KMS-11 (cell line): Measurements from ENCODE around the gene IDI2.
"Not testable (repeated sequence)": the region's sequence is repeated elsewhere in the genome, so short reads cannot be mapped to it uniquely, and the experiment has no call there.

Source experiments
- H2AFZ ChIP-seq: fragments of 200-600 bp; sonication (generic); 2 replicates; pipeline ENCODE4 v1.6.1; 2016; ENCODE audit warnings: antibody characterized with exemption, mixed run types, low read depth
- H3K27ac ChIP-seq: fragments of 200-600 bp; sonication (generic); 2 replicates; pipeline ENCODE4 v1.6.1; 2016; ENCODE audit warnings: mild to moderate bottlenecking, mixed run types
- H3K27me3 ChIP-seq: fragments of 200-600 bp; sonication (generic); 2 replicates; pipeline ENCODE4 v1.6.1; 2017; ENCODE audit warnings: mild to moderate bottlenecking, low read depth, mixed run types, moderate library complexity; ENCODE audit not compliant: insufficient read depth
- H3K36me3 ChIP-seq: fragments of 200-600 bp; sonication (generic); 2 replicates; pipeline ENCODE4 v1.6.1; 2017; ENCODE audit warnings: mild to moderate bottlenecking, mixed run types; ENCODE audit not compliant: insufficient read depth
- H3K4me1 ChIP-seq: fragments of 200-600 bp; sonication (generic); 2 replicates; pipeline ENCODE4 v1.6.1; 2016; ENCODE audit warnings: mild to moderate bottlenecking, low read depth, mixed run types; ENCODE audit not compliant: poor library complexity, severe bottlenecking
- H3K4me2 ChIP-seq: fragments of 200-600 bp; sonication (generic); 2 replicates; pipeline ENCODE4 v1.7.0; 2016; ENCODE audit warnings: mild to moderate bottlenecking, mixed run types
- H3K4me3 ChIP-seq: fragments of 200-600 bp; sonication (generic); IDR thresholded peaks from 2 replicates; pipeline ENCODE4 v1.6.1; 2017; ENCODE audit warnings: low read depth, low read length, mixed read lengths; ENCODE audit not compliant: insufficient read depth
- H3K79me2 ChIP-seq: fragments of 200-600 bp; sonication (generic); 2 replicates; pipeline ENCODE4 v1.6.1; 2016; ENCODE audit warnings: low read depth, mixed run types; ENCODE audit not compliant: insufficient read depth
- H3K9ac ChIP-seq: fragments of 200-600 bp; sonication (generic); 2 replicates; pipeline ENCODE4 v1.6.1; 2016; ENCODE audit warnings: mild to moderate bottlenecking, mixed run types
- H4K20me1 ChIP-seq: fragments of 200-600 bp; sonication (generic); 2 replicates; pipeline ENCODE4 v1.6.1; 2016; ENCODE audit warnings: mild to moderate bottlenecking, mixed run types; ENCODE audit not compliant: insufficient read depth
- TF ChIP-seq, protein P1 (sequence below): fragments of 200-600 bp; sonication (generic); conservative IDR thresholded peaks from 2 replicates; pipeline ENCODE4 v1.6.1; 2017; ENCODE audit warnings: low read depth, mild to moderate bottlenecking, antibody characterized with exemption, low read length, moderate library complexity, mixed read lengths

IDI2 gene

DNA sequence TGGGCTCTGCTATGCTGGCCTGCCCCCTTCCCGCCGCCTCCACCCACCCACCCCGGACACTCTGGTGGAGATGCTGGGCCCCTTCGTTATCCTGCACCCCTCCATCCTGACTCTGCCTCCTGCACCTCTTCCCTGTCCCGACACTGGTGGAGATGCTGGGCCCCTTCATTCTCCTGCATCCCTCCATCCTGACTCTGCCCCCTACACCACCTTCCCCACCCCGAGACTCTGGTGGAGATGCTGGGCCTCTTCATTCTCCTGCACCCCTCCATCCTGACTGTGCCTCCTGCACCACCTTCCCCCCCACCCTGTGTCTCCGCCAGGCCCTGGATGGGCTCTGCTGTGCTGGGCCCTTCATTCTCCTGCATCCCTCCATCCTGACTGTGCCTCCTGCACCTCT is 15.0 kb downstream of the IDI2 start:
- Histone ChIP-seq H2AFZ (no peak overlapping the region), H3K79me2 (peaks cover 2% of the 10 kb centered on the region; the same call in 1 of the 2 replicates), H3K4me1 (no peaks in the 10 kb centered on the region), H3K27me3 (no peaks in the 10 kb centered on the region), H3K4me3 (no peak overlapping the region), H3K4me2 (no peak overlapping the region), H3K27ac (no peak overlapping the region), H3K36me3 (peaks cover 25% of the 10 kb centered on the region), H3K9ac (no peak overlapping the region), H4K20me1 (no peaks in the 10 kb centered on the region)
- TF ChIP-seq, protein P1, sequence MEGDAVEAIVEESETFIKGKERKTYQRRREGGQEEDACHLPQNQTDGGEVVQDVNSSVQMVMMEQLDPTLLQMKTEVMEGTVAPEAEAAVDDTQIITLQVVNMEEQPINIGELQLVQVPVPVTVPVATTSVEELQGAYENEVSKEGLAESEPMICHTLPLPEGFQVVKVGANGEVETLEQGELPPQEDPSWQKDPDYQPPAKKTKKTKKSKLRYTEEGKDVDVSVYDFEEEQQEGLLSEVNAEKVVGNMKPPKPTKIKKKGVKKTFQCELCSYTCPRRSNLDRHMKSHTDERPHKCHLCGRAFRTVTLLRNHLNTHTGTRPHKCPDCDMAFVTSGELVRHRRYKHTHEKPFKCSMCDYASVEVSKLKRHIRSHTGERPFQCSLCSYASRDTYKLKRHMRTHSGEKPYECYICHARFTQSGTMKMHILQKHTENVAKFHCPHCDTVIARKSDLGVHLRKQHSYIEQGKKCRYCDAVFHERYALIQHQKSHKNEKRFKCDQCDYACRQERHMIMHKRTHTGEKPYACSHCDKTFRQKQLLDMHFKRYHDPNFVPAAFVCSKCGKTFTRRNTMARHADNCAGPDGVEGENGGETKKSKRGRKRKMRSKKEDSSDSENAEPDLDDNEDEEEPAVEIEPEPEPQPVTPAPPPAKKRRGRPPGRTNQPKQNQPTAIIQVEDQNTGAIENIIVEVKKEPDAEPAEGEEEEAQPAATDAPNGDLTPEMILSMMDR = no peak

DNA sequence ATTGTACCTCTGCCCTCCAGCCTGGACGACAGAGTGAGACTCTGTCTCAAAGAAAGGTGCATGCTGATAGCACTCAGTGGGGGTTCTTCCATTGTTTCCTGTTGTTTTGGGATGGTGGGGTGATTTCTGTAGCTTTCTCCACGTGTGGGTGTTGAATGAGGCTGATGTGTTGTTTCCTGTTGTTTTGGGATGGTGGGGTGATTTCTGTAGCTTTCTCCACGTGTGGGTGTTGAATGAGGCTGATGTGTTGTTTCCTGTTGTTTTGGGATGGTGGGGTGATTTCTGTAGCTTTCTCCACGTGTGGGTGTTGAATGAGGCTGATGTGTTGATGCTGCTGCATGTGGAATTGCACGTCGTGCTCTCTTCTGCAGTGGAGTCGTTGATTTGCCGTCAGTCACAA is 15.7 kb downstream of the IDI2 start:
- not testable (repeated sequence) for H3K4me3 ChIP-seq, H3K79me2 ChIP-seq, H3K27me3 ChIP-seq, H2AFZ ChIP-seq, H3K4me2 ChIP-seq, H3K4me1 ChIP-seq, H3K9ac ChIP-seq, H3K27ac ChIP-seq, H4K20me1 ChIP-seq
- peaks cover 30% of the 10 kb centered on the region for H3K36me3 ChIP-seq

- no peak overlapping the region for H3K27ac ChIP-seq
- peaks cover 37% of the 10 kb centered on the region for H3K36me3 ChIP-seq
- H3K9ac ChIP-seq = no peak overlapping the region
- TF ChIP-seq, protein P1 = no peak
- peaks cover 12% of the 10 kb centered on the region; the same call in 1 of the 2 replicates for H3K79me2 ChIP-seq
- H3K4me2 ChIP-seq = no peak overlapping the region
- no peak overlapping the region for H2AFZ ChIP-seq
- no peak overlapping the region for H3K4me3 ChIP-seq
- no peaks in the 10 kb centered on the region for H3K4me1 ChIP-seq
- no peaks in the 10 kb centered on the region for H4K20me1 ChIP-seq
- no peaks in the 10 kb centered on the region for H3K27me3 ChIP-seq
Observed at GRCh38 chr10:1009071-1009494, 16.6 kb downstream of the IDI2 start.

DNA sequence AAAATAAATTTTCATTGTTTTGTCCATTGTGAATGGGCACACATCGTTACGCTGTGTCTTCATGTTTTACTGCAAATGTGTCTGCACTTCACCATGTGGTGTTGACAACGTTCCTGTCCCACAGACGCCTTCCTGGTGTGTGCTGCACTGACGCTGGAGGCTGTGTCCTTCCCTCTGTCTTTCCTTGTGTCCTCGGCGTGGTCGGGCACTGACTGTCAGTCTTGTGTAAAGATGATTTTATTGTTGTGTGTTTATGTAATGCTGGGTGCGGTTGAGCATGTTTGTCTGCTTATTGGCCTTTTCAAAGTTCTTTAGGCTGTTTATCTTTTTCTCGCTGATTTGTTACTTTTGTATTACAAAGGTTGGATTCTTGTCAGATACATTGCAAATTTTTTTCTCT is 18.1 kb downstream of the IDI2 start:
- H3K27ac ChIP-seq = no peak overlapping the region
- H4K20me1 ChIP-seq = no peaks in the 10 kb centered on the region
- H3K4me3 ChIP-seq = no peak overlapping the region
- H2AFZ ChIP-seq = no peak overlapping the region
- no peaks in the 10 kb centered on the region for H3K27me3 ChIP-seq
- no peak overlapping the region for H3K4me2 ChIP-seq
- peaks cover 47% of the 10 kb centered on the region for H3K36me3 ChIP-seq
- H3K79me2 ChIP-seq = peaks cover 27% of the 10 kb centered on the region; the same call in 1 of the 2 replicates
- H3K4me1 ChIP-seq = no peaks in the 10 kb centered on the region
- TF ChIP-seq, protein P1 = no peak
- H3K9ac ChIP-seq = no peak overlapping the region

- Histone ChIP-seq H3K4me2 (no peak overlapping the region), H4K20me1 (no peaks in the 10 kb centered on the region)
- TF ChIP-seq, protein P1 = no peak
Observed at GRCh38 chr10:1006573-1006972, 19.1 kb downstream of the IDI2 start.

More at GRCh38 chr10:1006573-1006972, 19.1 kb downstream of the IDI2 start:
- H3K36me3 ChIP-seq = peaks cover 56% of the 10 kb centered on the region
- H3K4me1 ChIP-seq = no peaks in the 10 kb centered on the region
- H2AFZ ChIP-seq = no peak overlapping the region
- no peaks in the 10 kb centered on the region for H3K27me3 ChIP-seq
- H3K27ac ChIP-seq = no peak overlapping the region
- H3K4me3 ChIP-seq = no peak overlapping the region
- peaks cover 34% of the 10 kb centered on the region; the same call in 1 of the 2 replicates for H3K79me2 ChIP-seq
- H3K9ac ChIP-seq = no peak overlapping the region
